Endodermal cell (in vitro differentiated cells): ENCODE results near the gene ADAMTS7. TPM values are rescaled to one million over a fixed set of nuclear protein-coding genes. Genes with fewer than 3 reads are reported as not detected.

Experiments used
- DNase-seq: peaks from one replicate; pipeline ENCODE4 v3.0.0-alpha.2; 2017
- H3K27ac ChIP-seq: 2 replicates; pipeline ENCODE4 v1.5.1; 2013; ENCODE audit warnings: mild to moderate bottlenecking, low read depth, low read length, moderate library complexity
- H3K27me3 ChIP-seq: 2 replicates; pipeline ENCODE4 v1.6.1; 2013; ENCODE audit warnings: mild to moderate bottlenecking, low read length, moderate library complexity; ENCODE audit not compliant: insufficient read depth, control insufficient read depth, poor library complexity, severe bottlenecking
- H3K36me3 ChIP-seq: 2 replicates; pipeline ENCODE4 v1.7.0; 2013; ENCODE audit warnings: mild to moderate bottlenecking, low read length, moderate library complexity; ENCODE audit not compliant: control insufficient read depth, insufficient read depth
- H3K4me1 ChIP-seq: one replicate; pipeline ENCODE4 v1.7.0; 2013; ENCODE audit warnings: low read length; ENCODE audit not compliant: control insufficient read depth, insufficient read depth
- H3K4me3 ChIP-seq: 2 replicates; pipeline ENCODE4 v1.5.1; 2013; ENCODE audit warnings: mild to moderate bottlenecking, low read length, moderate library complexity
- H3K9ac ChIP-seq: 2 replicates; pipeline ENCODE4 v1.6.1; 2013; ENCODE audit warnings: mild to moderate bottlenecking, low read length, moderate library complexity; ENCODE audit not compliant: poor library complexity, severe bottlenecking; ENCODE audit errors: extremely low read depth
- H3K9me3 ChIP-seq: 2 replicates; pipeline ENCODE4 v1.6.1; 2013; ENCODE audit warnings: mild to moderate bottlenecking, low read length, moderate library complexity; ENCODE audit not compliant: control insufficient read depth
- H3K27ac Mint-ChIP-seq: 2 replicates; pipeline ENCODE4 v1.8.0; 2020; ENCODE audit warnings: mixed read lengths
- H3K27me3 Mint-ChIP-seq: 2 replicates; pipeline ENCODE4 v1.8.0; 2021; ENCODE audit warnings: mild to moderate bottlenecking, mixed read lengths; ENCODE audit not compliant: insufficient read depth
- H3K36me3 Mint-ChIP-seq: 2 replicates; pipeline ENCODE4 v1.8.0; 2020; ENCODE audit warnings: low read depth, mixed read lengths
- H3K4me1 Mint-ChIP-seq: 2 replicates; pipeline ENCODE4 v1.8.0; 2020; ENCODE audit warnings: mixed read lengths
- H3K4me3 Mint-ChIP-seq: 2 replicates; pipeline ENCODE4 v1.8.0; 2020; ENCODE audit warnings: mild to moderate bottlenecking, moderate library complexity, mixed read lengths
- H3K9me3 Mint-ChIP-seq: 2 replicates; pipeline ENCODE4 v1.8.0; 2020; ENCODE audit warnings: mild to moderate bottlenecking, mixed read lengths
- WGBS, 2 experiments: methylation state at CpG; one replicate each; pipeline versions ENCODE4 v1.1.5 to v1.1.7; 2013; ENCODE audit warnings: missing lambda C conversion rate in 2 of 2, mixed read lengths in 1 of 2; ENCODE audit not compliant: insufficient coverage in 1 of 2, insufficient read length in 1 of 2; 5-methylcytosine and 5-hydroxymethylcytosine counted together
- total RNA-seq, 2 donors: library from RNA; stranded (reverse); fragmentation: NEBNext Ultra II Directional in 1 of 2; extraction: Animal tissue kit (Norgen Biotek cat#: 25700) in 1 of 2; gene quantifications; 2 replicates in 1 of 2; 3 replicates in 1 of 2; pipeline ENCODE4 v1.2.1, GENCODE V29; 2021
- TF ChIP-seq, protein P1 (sequence below): fragments of 200-600 bp; sonication (generic); conservative IDR thresholded peaks from 2 replicates; pipeline ENCODE4 v1.5.0; 2021; ENCODE audit warnings: antibody characterized with exemption, mild to moderate bottlenecking

Gene ADAMTS7
- total RNA-seq, 2 donors from 2014 or later, result 55.8 to 67.1 TPM

DNA sequence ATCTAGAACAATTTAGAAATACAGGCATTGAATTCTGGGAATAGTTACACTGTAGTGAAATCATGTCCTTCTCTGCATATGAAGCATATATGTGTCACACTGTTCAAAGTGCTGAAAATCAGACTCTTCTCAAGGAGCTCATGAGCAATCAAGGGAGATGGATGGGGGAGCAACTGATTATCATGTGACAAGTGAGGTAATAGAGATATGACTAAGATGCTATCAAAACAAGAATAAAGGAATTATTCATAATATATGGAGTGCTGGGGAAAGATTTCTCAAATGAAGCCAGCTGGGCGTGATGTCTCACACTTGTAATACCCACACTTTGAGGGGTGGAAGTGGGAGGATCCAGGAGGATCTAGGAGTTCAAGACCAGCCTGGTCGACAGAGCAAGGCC is 95.3 kb downstream of the ADAMTS7 start:
- TF ChIP-seq, protein P1, sequence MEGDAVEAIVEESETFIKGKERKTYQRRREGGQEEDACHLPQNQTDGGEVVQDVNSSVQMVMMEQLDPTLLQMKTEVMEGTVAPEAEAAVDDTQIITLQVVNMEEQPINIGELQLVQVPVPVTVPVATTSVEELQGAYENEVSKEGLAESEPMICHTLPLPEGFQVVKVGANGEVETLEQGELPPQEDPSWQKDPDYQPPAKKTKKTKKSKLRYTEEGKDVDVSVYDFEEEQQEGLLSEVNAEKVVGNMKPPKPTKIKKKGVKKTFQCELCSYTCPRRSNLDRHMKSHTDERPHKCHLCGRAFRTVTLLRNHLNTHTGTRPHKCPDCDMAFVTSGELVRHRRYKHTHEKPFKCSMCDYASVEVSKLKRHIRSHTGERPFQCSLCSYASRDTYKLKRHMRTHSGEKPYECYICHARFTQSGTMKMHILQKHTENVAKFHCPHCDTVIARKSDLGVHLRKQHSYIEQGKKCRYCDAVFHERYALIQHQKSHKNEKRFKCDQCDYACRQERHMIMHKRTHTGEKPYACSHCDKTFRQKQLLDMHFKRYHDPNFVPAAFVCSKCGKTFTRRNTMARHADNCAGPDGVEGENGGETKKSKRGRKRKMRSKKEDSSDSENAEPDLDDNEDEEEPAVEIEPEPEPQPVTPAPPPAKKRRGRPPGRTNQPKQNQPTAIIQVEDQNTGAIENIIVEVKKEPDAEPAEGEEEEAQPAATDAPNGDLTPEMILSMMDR, result no peak
- H3K27ac ChIP-seq, result no peak overlapping the region
- no peaks in the 10 kb centered on the region for H3K4me1 ChIP-seq
- H3K9ac ChIP-seq, result no peak overlapping the region
- Mint-ChIP-seq H3K36me3 (no peaks in the 10 kb centered on the region), H3K27ac (no peak overlapping the region), H3K27me3 (peaks cover 11% of the 10 kb centered on the region), H3K9me3 (peaks cover 34% of the 10 kb centered on the region), H3K4me3 (no peak overlapping the region), H3K4me1 (no peaks in the 10 kb centered on the region)
- no peaks in the 10 kb centered on the region for H3K36me3 ChIP-seq
- no peak overlapping the region for H3K4me3 ChIP-seq
- WGBS, 2 experiments, result 80 to 88% methylated on average over 1 to 2 of the region's 2 CpGs
- no peaks in the 10 kb centered on the region for H3K27me3 ChIP-seq
- DNase-seq, result no peak
- H3K9me3 ChIP-seq, result no peaks in the 10 kb centered on the region

DNA sequence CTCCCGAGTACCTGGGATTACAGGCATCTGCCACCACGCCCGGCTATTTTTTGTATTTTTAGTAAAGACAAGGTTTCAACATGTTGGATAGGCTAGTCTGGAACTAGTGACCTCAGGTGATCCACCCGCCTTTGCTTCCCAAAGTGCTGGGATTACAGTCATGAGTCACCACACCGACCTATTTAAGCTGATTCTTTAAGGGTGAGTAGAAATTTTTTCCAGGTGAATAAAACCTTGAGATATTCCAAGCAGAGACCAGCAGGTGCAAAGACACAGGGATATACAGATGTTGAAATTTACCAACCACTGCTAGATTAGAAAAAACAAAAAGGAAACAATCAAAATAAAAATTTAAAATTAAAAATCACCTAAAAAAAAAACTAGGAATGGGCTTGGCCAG is 95.8 kb downstream of the ADAMTS7 start:
- H3K36me3 Mint-ChIP-seq, result no peaks in the 10 kb centered on the region
- no peak overlapping the region for H3K4me3 Mint-ChIP-seq
- H3K27ac Mint-ChIP-seq, result no peak overlapping the region
- Histone ChIP-seq H3K9ac (no peak overlapping the region), H3K4me1 (no peaks in the 10 kb centered on the region), H3K27ac (no peak overlapping the region), H3K9me3 (no peaks in the 10 kb centered on the region), H3K27me3 (no peaks in the 10 kb centered on the region), H3K36me3 (no peaks in the 10 kb centered on the region), H3K4me3 (no peak overlapping the region)
- no peak for DNase-seq
- H3K9me3 Mint-ChIP-seq, result peaks cover 34% of the 10 kb centered on the region
- peaks cover 14% of the 10 kb centered on the region for H3K27me3 Mint-ChIP-seq
- TF ChIP-seq, protein P1, result no peak
- no peaks in the 10 kb centered on the region for H3K4me1 Mint-ChIP-seq
- WGBS, 2 experiments, result 79 to 95% methylated on average over 4 to 5 of the region's 5 CpGs

DNA sequence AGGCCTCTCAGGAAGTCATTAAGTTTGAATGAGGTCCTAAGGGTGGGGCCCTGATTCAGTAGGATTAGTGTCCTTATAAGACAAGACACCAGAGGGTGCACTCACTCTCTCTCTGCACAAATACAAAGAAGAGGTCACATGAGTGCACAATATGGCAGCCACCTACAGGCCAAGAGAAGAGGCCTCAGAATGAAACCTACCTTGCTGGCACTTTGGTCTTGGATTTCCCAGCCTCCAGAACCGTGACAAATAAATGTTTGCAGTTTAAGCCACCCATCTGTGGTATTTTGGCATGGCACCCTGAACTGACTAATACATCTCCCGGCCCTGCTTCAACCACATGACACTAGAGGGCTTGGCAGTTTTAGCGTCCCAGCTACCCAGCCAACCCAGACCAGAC is 96.4 kb downstream of the ADAMTS7 start:
- no peak for DNase-seq
- H3K4me1 ChIP-seq, result no peaks in the 10 kb centered on the region
- Mint-ChIP-seq H3K36me3 (no peaks in the 10 kb centered on the region), H3K27ac (no peak overlapping the region), H3K4me3 (no peak overlapping the region), H3K27me3 (peaks cover 19% of the 10 kb centered on the region), H3K4me1 (no peaks in the 10 kb centered on the region), H3K9me3 (peaks cover 30% of the 10 kb centered on the region)
- H3K36me3 ChIP-seq, result no peaks in the 10 kb centered on the region
- TF ChIP-seq, protein P1, result no peak
- no peaks in the 10 kb centered on the region for H3K9me3 ChIP-seq
- H3K4me3 ChIP-seq, result no peak overlapping the region
- peaks cover 2% of the 10 kb centered on the region for H3K27me3 ChIP-seq
- no peak overlapping the region for H3K9ac ChIP-seq
- 44 to 65% methylated on average over 2 to 3 of the region's 3 CpGs for WGBS, 2 experiments
- H3K27ac ChIP-seq, result no peak overlapping the region
